GM12878 (cell line): Measurements from ENCODE around the gene HK3. TPM values are rescaled to one million over a fixed set of nuclear protein-coding genes. Genes with fewer than 3 reads are reported as not detected.

Experiments
- ATAC-seq: fragments of 200-7000 bp; cut with Tn5 transposase; 3 replicates; pipeline ENCODE4 v1.9.1; 2020; ENCODE audit warnings: mild to moderate bottlenecking, moderate library complexity
- BruUV-seq: library from RNA; stranded (reverse); fragments of 400-500 nt; replicated peaks from 2 replicates; lab custom pipeline; 2021; lab: Mats Ljungman, UMichigan
- CTCF ChIA-PET: fragments of 300-600 bp; sonication (Branson Sonifier 250); formaldehyde crosslinking; extraction: SDS; loops from one replicate; lab custom pipeline; 2021; ENCODE audit warnings: inconsistent platforms; lab: Yijun Ruan, JAX
- POLR2A ChIA-PET: fragments of 350-600 bp; formaldehyde crosslinking; extraction: SDS; loops from one replicate; lab custom pipeline; 2021; ENCODE audit warnings: inconsistent platforms; lab: Charles Lee
- RAD21 ChIA-PET: fragments of 300-600 bp; sonication (Branson Sonifier 250); formaldehyde crosslinking; loops from one replicate; lab custom pipeline; 2023; ENCODE audit warnings: antibody characterized with exemption; ENCODE audit not compliant: unreplicated experiment; lab: Charles Lee
- SMC1A ChIA-PET: fragments of 300-600 bp; sonication (Branson Sonifier 250); formaldehyde crosslinking; loops from one replicate; lab custom pipeline; 2023; ENCODE audit not compliant: unreplicated experiment, uncharacterized antibody; lab: Charles Lee
- DNase-seq: peaks from one replicate; pipeline ENCODE4 v3.0.0-alpha.2; 2011; ENCODE audit warnings: low read depth, low spot score
- FAIRE-seq: peaks from 3 replicates; lab custom pipeline; 2011; peaks lifted over from hg19 to GRCh38; lab: Jason Lieb, UNC
- H2AFZ ChIP-seq: 2 replicates; pipeline ENCODE4 v1.6.0; 2011; ENCODE audit warnings: low read depth, low read length, control low read depth; ENCODE audit not compliant: control insufficient read depth
- H3K27ac ChIP-seq: 2 replicates; pipeline ENCODE4 v1.5.1; 2011; ENCODE audit warnings: control low read depth; ENCODE audit not compliant: control insufficient read depth, insufficient read depth
- H3K27me3 ChIP-seq, 2 experiments: replicated peaks in 1 of 2; 2 replicates each; pipeline versions ENCODE4 v1.6.0 to v1.6.1; 2011; ENCODE audit warnings: low read length in 1 of 2; ENCODE audit not compliant: control insufficient read depth in 2 of 2, insufficient read depth in 2 of 2
- H3K36me3 ChIP-seq, 2 experiments: 2 replicates each; pipeline ENCODE4 v1.5.1; 2011; ENCODE audit warnings: low read length in 1 of 2; ENCODE audit not compliant: control insufficient read depth in 2 of 2, insufficient read depth in 2 of 2
- H3K4me1 ChIP-seq: 2 replicates; pipeline ENCODE4 v1.6.1; 2011; ENCODE audit warnings: mild to moderate bottlenecking, low read length, moderate library complexity, mixed read lengths; ENCODE audit not compliant: control insufficient read depth, insufficient read depth
- H3K4me2 ChIP-seq: 2 replicates; pipeline ENCODE4 v1.6.0; 2011; ENCODE audit warnings: control low read depth; ENCODE audit not compliant: control insufficient read depth, insufficient read depth
- H3K4me3 ChIP-seq: fragments of 200-600 bp; sonication (generic); 2 replicates; pipeline ENCODE4 v1.5.1; 2016
- H3K79me2 ChIP-seq: 2 replicates; pipeline ENCODE4 v1.6.0; 2011; ENCODE audit warnings: low read length; ENCODE audit not compliant: control insufficient read depth, insufficient read depth
- H3K9ac ChIP-seq: 2 replicates; pipeline ENCODE4 v1.8.0; 2011; ENCODE audit warnings: low read length, control low read depth, mixed read lengths; ENCODE audit not compliant: control insufficient read depth, insufficient read depth
- H3K9me3 ChIP-seq: replicated peaks from 3 replicates; pipeline ENCODE4 v1.5.1; 2011; ENCODE audit warnings: mild to moderate bottlenecking, low read length; ENCODE audit not compliant: control insufficient read depth, insufficient read depth
- H4K20me1 ChIP-seq: 2 replicates; pipeline ENCODE4 v1.6.0; 2011; ENCODE audit not compliant: control insufficient read depth, insufficient read depth
- BMI1 ChIP-seq: fragments of 450-650 bp; IDR thresholded peaks from 2 replicates; pipeline ENCODE4 v1.6.1; 2016; ENCODE audit warnings: mild to moderate bottlenecking, moderate library complexity, borderline replicate concordance
- CEBPB ChIP-seq, 2 experiments: fragments of 150-350 bp in 1 of 2; IDR thresholded peaks; 2 replicates each; pipeline ENCODE4 v1.6.1; 2012 to 2014; ENCODE audit warnings: low read depth in 2 of 2, low read length in 2 of 2, borderline replicate concordance in 1 of 2, inconsistent platforms in 1 of 2
- HCFC1 ChIP-seq: fragments of 150-350 bp; IDR thresholded peaks from 2 replicates; pipeline ENCODE4 v1.6.1; 2014; ENCODE audit warnings: low read length
- JUND ChIP-seq: IDR thresholded peaks from 2 replicates; pipeline ENCODE4 v1.6.1; 2012; ENCODE audit warnings: low read depth, mild to moderate bottlenecking, low read length, improper control_type of control experiment, moderate library complexity
- MYC ChIP-seq: IDR thresholded peaks from 2 replicates; pipeline ENCODE4 v1.6.1; 2011; ENCODE audit warnings: mild to moderate bottlenecking, low read length, moderate library complexity, inconsistent platforms; ENCODE audit not compliant: insufficient read depth, insufficient replicate concordance, insufficient read length, severe bottlenecking
- NKRF ChIP-seq: fragments of 450-650 bp; conservative IDR thresholded peaks from 2 replicates; pipeline ENCODE4 v1.6.1; 2017; ENCODE audit warnings: mild to moderate bottlenecking, moderate library complexity
- PAX5 ChIP-seq: IDR thresholded peaks from 2 replicates; pipeline ENCODE4 v1.6.1; 2011; ENCODE audit warnings: low read depth, low read length, borderline replicate concordance
- POU2F2 ChIP-seq: IDR thresholded peaks from 3 replicates; pipeline ENCODE4 v1.6.1; 2011; ENCODE audit warnings: low read depth, mild to moderate bottlenecking, low read length, borderline replicate concordance
- RAD21 ChIP-seq: IDR thresholded peaks from 2 replicates; pipeline ENCODE4 v1.6.1; 2011; ENCODE audit warnings: mild to moderate bottlenecking, low read depth, low read length, moderate library complexity; ENCODE audit not compliant: insufficient read depth
- RB1 ChIP-seq: fragments of 450-650 bp; formaldehyde crosslinking; IDR thresholded peaks from 2 replicates; pipeline ENCODE4 v1.6.1; 2017; ENCODE audit warnings: mild to moderate bottlenecking, borderline replicate concordance
- TARDBP ChIP-seq: IDR thresholded peaks from 2 replicates; pipeline ENCODE4 v1.6.1; 2016; ENCODE audit warnings: borderline replicate concordance
- TCF12 ChIP-seq: IDR thresholded peaks from 2 replicates; pipeline ENCODE4 v1.6.1; 2011; ENCODE audit warnings: low read depth, mild to moderate bottlenecking, low read length
- YY1 ChIP-seq: IDR thresholded peaks from 2 replicates; pipeline ENCODE4 v1.6.1; 2011; ENCODE audit warnings: low read depth, mild to moderate bottlenecking, low read length
- WGBS: methylation state at CpG from one replicate; pipeline ENCODE4 v1.1.6; 2016; ENCODE audit warnings: low lambda C conversion rate; ENCODE audit not compliant: insufficient replicate concordance, insufficient coverage; ENCODE audit errors: missing lambda C conversion rate; 5-methylcytosine and 5-hydroxymethylcytosine counted together
- in situ Hi-C: fragments of 300-500 bp; cut with MboI; formaldehyde crosslinking; loops from 9 replicates; pipeline ENCODE4 v1.14.3; 2018; ENCODE audit warnings: mixed read lengths
- intact Hi-C: fragments of 100-400 bp; cut with micrococcal nuclease; formaldehyde crosslinking; loops from one replicate; pipeline ENCODE4 v1.14.2; 2022; ENCODE audit not compliant: unreplicated experiment
- polyA plus RNA-seq, 11 experiments: library from polyadenylated mRNA; depleted of rRNA in 4 of 11; unstranded in 6 of 11; stranded (reverse) in 5 of 11; fragments of >200 nt; fragmentation: Nextera tagmentation in 4 of 11; fragmentation: Illumina TruSeq in 1 of 11; extraction: Ambion mirVana in 4 of 11; extraction: Trizol in 1 of 11; gene quantifications; 1 replicate in 1 of 11; 2 replicates in 10 of 11; pipeline versions ENCODE4 v1.2.1 to v1.2.3, GENCODE V29; 2011 to 2016; ENCODE audit warnings: inconsistent platforms in 2 of 11, missing spikeins in 2 of 11, low read depth in 1 of 11
- total RNA-seq, 4 experiments: library from RNA; depleted of rRNA in 3 of 4; stranded (reverse); fragments of >200 nt in 3 of 4; fragmentation: Illumina TruSeq in 1 of 4; extraction: Trizol in 1 of 4; gene quantifications; 2 replicates each; pipeline versions ENCODE4 v1.2.1 to v1.2.3, GENCODE V29; 2013 to 2021
- TF ChIP-seq, protein P1 (sequence below): IDR thresholded peaks from 2 replicates; pipeline ENCODE4 v1.6.1; 2012; ENCODE audit warnings: low read depth, low read length, improper control_type of control experiment
- TF ChIP-seq, protein P2 (sequence below): fragments of 150-350 bp; IDR thresholded peaks from 2 replicates; pipeline ENCODE4 v1.6.1; 2016; ENCODE audit warnings: low read depth, low read length

HK3 gene
- total and polyA plus RNA-seq, 10 of the 15 experiments (the other 5 are each of a cell fraction or from before 2014, with no cell fraction given), result 0.13 to 1.3 (median 0.26) TPM; not detected in 4

- H3K27me3 ChIP-seq, result no peaks in the 10 kb centered on the region
- no peak overlapping the region for H3K27ac ChIP-seq
- 97% methylated on average over 3 of the region's 3 CpGs for WGBS
- H3K36me3 ChIP-seq, result peaks cover 0 to 12% of the 10 kb centered on the region in 2 experiments; a peak in 3 of 4 replicates
- no peak for FAIRE-seq
- H3K9ac ChIP-seq, result no peak overlapping the region
- no peaks in the 10 kb centered on the region for H3K79me2 ChIP-seq
- intact Hi-C loops (no loop called here), in situ Hi-C loops (no loop called here)
- ChIA-PET SMC1A (no interaction called here), RAD21 (no interaction called here), POLR2A (interaction anchor here (0.6 kb wide), 1 partner anchor 159 kb away, joined by 5 read pairs; the partner anchor contains the start of gene FGFR4), CTCF (interaction anchor here (1.3 kb wide), 1 partner anchor 267 kb away, joined by 4 read pairs; no protein-coding TSS in a partner anchor)
- H3K4me3 ChIP-seq, result no peak overlapping the region
- no peak for DNase-seq
- TF ChIP-seq MYC, result no peak
- TF ChIP-seq, protein P1, sequence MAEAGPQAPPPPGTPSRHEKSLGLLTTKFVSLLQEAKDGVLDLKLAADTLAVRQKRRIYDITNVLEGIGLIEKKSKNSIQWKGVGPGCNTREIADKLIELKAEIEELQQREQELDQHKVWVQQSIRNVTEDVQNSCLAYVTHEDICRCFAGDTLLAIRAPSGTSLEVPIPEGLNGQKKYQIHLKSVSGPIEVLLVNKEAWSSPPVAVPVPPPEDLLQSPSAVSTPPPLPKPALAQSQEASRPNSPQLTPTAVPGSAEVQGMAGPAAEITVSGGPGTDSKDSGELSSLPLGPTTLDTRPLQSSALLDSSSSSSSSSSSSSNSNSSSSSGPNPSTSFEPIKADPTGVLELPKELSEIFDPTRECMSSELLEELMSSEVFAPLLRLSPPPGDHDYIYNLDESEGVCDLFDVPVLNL, result no peak
- no peak for TF ChIP-seq TARDBP
- no peak for TF ChIP-seq NKRF
- no peak for TF ChIP-seq POU2F2
- no peak for TF ChIP-seq YY1
- no peak for TF ChIP-seq JUND
- TF ChIP-seq CEBPB (IDR thresholded peaks at IDR 0.05; ENCODE audit: borderline replicate concordance in 1 of 2, low read depth in 2 of 2, low read length in 2 of 2), result no peak
- no peak for TF ChIP-seq RAD21
- TF ChIP-seq, protein P2, sequence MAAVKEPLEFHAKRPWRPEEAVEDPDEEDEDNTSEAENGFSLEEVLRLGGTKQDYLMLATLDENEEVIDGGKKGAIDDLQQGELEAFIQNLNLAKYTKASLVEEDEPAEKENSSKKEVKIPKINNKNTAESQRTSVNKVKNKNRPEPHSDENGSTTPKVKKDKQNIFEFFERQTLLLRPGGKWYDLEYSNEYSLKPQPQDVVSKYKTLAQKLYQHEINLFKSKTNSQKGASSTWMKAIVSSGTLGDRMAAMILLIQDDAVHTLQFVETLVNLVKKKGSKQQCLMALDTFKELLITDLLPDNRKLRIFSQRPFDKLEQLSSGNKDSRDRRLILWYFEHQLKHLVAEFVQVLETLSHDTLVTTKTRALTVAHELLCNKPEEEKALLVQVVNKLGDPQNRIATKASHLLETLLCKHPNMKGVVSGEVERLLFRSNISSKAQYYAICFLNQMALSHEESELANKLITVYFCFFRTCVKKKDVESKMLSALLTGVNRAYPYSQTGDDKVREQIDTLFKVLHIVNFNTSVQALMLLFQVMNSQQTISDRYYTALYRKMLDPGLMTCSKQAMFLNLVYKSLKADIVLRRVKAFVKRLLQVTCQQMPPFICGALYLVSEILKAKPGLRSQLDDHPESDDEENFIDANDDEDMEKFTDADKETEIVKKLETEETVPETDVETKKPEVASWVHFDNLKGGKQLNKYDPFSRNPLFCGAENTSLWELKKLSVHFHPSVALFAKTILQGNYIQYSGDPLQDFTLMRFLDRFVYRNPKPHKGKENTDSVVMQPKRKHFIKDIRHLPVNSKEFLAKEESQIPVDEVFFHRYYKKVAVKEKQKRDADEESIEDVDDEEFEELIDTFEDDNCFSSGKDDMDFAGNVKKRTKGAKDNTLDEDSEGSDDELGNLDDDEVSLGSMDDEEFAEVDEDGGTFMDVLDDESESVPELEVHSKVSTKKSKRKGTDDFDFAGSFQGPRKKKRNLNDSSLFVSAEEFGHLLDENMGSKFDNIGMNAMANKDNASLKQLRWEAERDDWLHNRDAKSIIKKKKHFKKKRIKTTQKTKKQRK, result no peak
- TF ChIP-seq TCF12, result no peak
- no peak for TF ChIP-seq HCFC1
- TF ChIP-seq RB1, result no peak
- no peak for TF ChIP-seq PAX5
- TF ChIP-seq BMI1, result no peak
- no peaks in the 10 kb centered on the region for H4K20me1 ChIP-seq
- H2AFZ ChIP-seq, result no peak overlapping the region
- H3K4me1 ChIP-seq, result no peaks in the 10 kb centered on the region
- H3K4me2 ChIP-seq, result no peak overlapping the region
- BruUV-seq, result no TSS peak
- no peaks in the 10 kb centered on the region for H3K9me3 ChIP-seq
- ATAC-seq, result no peak
Measured at GRCh38 chr5:176927562-176927961, 28.4 kb upstream of the HK3 start.
